HepG2 (cell line): ENCODE data around the gene BSG. TPM values are rescaled to one million over a fixed set of nuclear protein-coding genes. Genes with fewer than 3 reads are reported as not detected.

Experiments
- ATF1 ChIP-seq: IDR thresholded peaks from 2 replicates; pipeline ENCODE4 v1.6.1; 2016; ENCODE audit warnings: mild to moderate bottlenecking, control low read depth
- CBX1 ChIP-seq: IDR thresholded peaks from one replicate; pipeline ENCODE4 v1.6.1; 2016; ENCODE audit warnings: antibody characterized with exemption, low read depth
- CBX5 ChIP-seq: sonication (generic); formaldehyde crosslinking; IDR thresholded peaks from 2 replicates; pipeline ENCODE4 v1.4.0; 2020; ENCODE audit warnings: missing genetic modification reagents, borderline replicate concordance
- DMAP1 ChIP-seq: IDR thresholded peaks from 2 replicates; pipeline ENCODE4 v1.6.1; 2016
- ELF1 ChIP-seq: sonication (generic); formaldehyde crosslinking; IDR thresholded peaks from 2 replicates; pipeline ENCODE4 v1.4.0; 2020; ENCODE audit warnings: missing genetic modification reagents
- FLYWCH1 ChIP-seq: sonication (generic); formaldehyde crosslinking; IDR thresholded peaks from 2 replicates; pipeline ENCODE4 v1.8.1; 2023; ENCODE audit warnings: mild to moderate bottlenecking, missing genetic modification reagents
- ISL2 ChIP-seq: sonication (generic); formaldehyde crosslinking; IDR thresholded peaks from 2 replicates; pipeline ENCODE4 v1.5.0; 2020; ENCODE audit warnings: missing genetic modification reagents
- KAT2B ChIP-seq: fragments of 150-350 bp; IDR thresholded peaks from 2 replicates; pipeline ENCODE4 v1.6.1; 2014; ENCODE audit warnings: low read depth, low read length, borderline replicate concordance
- MAF1 ChIP-seq: sonication (generic); formaldehyde crosslinking; IDR thresholded peaks from 2 replicates; pipeline ENCODE4 v1.5.0; 2020; ENCODE audit warnings: missing genetic modification reagents, borderline replicate concordance
- NR1H2 ChIP-seq: sonication (generic); formaldehyde crosslinking; IDR thresholded peaks from 2 replicates; pipeline ENCODE4 v1.8.1; 2022; ENCODE audit warnings: low read depth, missing genetic modification reagents, borderline replicate concordance
- ZFP82 ChIP-seq: sonication (generic); formaldehyde crosslinking; IDR thresholded peaks from 2 replicates; pipeline ENCODE4 v1.5.1; 2020; ENCODE audit warnings: mild to moderate bottlenecking, missing genetic modification reagents, borderline replicate concordance
- ZNF17 ChIP-seq: sonication (generic); formaldehyde crosslinking; IDR thresholded peaks from 2 replicates; pipeline ENCODE4 v1.5.0; 2020; ENCODE audit warnings: mild to moderate bottlenecking, missing genetic modification reagents
- ZNF230 ChIP-seq: sonication (generic); formaldehyde crosslinking; IDR thresholded peaks from 2 replicates; pipeline ENCODE4 v1.4.0; 2020; ENCODE audit warnings: mild to moderate bottlenecking, missing genetic modification reagents
- ZNF256 ChIP-seq: sonication (generic); formaldehyde crosslinking; conservative IDR thresholded peaks from 2 replicates; pipeline ENCODE4 v1.4.0; 2020; ENCODE audit warnings: missing genetic modification reagents
- ZNF629 ChIP-seq: sonication (generic); formaldehyde crosslinking; conservative IDR thresholded peaks from 2 replicates; pipeline ENCODE4 v1.5.0; 2020; ENCODE audit warnings: missing genetic modification reagents
- ZNF713 ChIP-seq: sonication (generic); formaldehyde crosslinking; IDR thresholded peaks from 2 replicates; pipeline ENCODE4 v1.4.0; 2020; ENCODE audit warnings: mild to moderate bottlenecking, missing genetic modification reagents
- polyA plus RNA-seq, 8 experiments: library from polyadenylated mRNA; depleted of rRNA in 3 of 8; stranded (reverse) in 7 of 8; unstranded in 1 of 8; fragments of >200 nt; fragmentation: Illumina TruSeq in 4 of 8; extraction: Trizol in 4 of 8; gene quantifications; 2 replicates each; pipeline versions ENCODE4 v1.2.1 to v1.2.3, GENCODE V29; 2011 to 2016; ENCODE audit warnings: low read depth in 4 of 8, missing spikeins in 1 of 8, mixed read lengths in 1 of 8; ENCODE audit not compliant: insufficient read depth in 1 of 8
- total RNA-seq, 5 experiments: library from RNA; depleted of rRNA; stranded (reverse); fragments of >200 nt; fragmentation: Illumina TruSeq; extraction: Trizol; gene quantifications; 2 replicates each; pipeline ENCODE4 v1.2.3, GENCODE V29; 2016; ENCODE audit warnings: low read depth in 1 of 5
- TF ChIP-seq, protein P1 (sequence below): sonication (generic); formaldehyde crosslinking; IDR thresholded peaks from 2 replicates; pipeline ENCODE4 v1.4.0; 2020; ENCODE audit warnings: missing genetic modification reagents
- TF ChIP-seq, protein P2 (sequence below): sonication (generic); formaldehyde crosslinking; conservative IDR thresholded peaks from 2 replicates; pipeline ENCODE4 v1.8.0; 2022; ENCODE audit warnings: missing genetic modification reagents
- TF ChIP-seq, protein P3 (sequence below): sonication (generic); formaldehyde crosslinking; IDR thresholded peaks from 2 replicates; pipeline ENCODE4 v1.4.0; 2020; ENCODE audit warnings: mild to moderate bottlenecking, missing genetic modification reagents

The BSG gene
- total and polyA plus RNA-seq, 2 of the 13 experiments (the other 11 are each of a cell fraction or from before 2014, with no cell fraction given), result 309 to 754 TPM

DNA sequence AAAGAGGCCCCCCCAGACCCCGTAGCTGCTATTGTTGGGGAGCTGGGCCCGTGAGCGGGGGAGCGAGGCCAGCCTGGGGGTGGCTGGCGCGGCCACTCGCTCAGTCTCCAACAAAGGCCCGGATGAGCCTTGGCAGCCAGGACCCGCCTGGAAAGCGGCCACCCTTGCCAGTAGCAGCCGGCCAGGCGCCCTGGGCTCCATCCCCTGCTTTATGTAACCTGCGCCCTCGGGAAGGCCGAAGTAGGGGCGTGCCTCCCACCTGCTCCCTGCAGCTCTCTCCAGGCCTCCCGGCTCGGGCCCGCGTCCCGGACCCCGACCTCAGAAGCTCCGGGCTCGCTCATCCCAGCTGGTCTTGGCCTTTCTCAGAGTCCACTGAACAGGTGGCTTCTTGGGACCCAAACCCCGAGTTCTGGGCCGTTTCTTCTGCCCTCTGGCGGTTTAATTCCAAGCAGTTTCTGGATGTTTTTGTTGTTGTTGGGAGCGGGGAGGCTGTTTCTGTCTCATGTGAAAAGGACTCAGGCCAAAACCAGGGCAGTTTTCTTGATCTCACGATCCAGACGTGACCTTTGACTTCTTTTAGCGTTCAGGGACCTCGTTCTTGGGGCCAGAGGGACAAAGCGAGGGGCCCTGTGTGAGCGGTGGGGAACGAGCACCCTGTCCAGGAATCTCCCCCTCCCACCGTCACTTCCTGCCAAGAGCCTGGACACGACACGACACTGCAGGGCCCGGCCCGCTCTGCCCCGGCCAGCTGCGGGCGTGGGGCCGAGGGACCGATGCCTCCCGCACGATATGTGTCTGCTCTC lies 39.6 kb upstream of the BSG start (continued):
- TF ChIP-seq ZNF230 (CRISPR knock-in tag), result peak; percentile 69; the same call in 1 of the 2 replicates
- TF ChIP-seq ZNF713 (CRISPR knock-in tag), result no peak
- no peak for TF ChIP-seq KAT2B
- peak; percentile 53; the same call in 1 of the 2 replicates for TF ChIP-seq ELF1 (CRISPR knock-in tag)
- no peak for TF ChIP-seq FLYWCH1 (CRISPR knock-in tag)
- TF ChIP-seq, protein P1, sequence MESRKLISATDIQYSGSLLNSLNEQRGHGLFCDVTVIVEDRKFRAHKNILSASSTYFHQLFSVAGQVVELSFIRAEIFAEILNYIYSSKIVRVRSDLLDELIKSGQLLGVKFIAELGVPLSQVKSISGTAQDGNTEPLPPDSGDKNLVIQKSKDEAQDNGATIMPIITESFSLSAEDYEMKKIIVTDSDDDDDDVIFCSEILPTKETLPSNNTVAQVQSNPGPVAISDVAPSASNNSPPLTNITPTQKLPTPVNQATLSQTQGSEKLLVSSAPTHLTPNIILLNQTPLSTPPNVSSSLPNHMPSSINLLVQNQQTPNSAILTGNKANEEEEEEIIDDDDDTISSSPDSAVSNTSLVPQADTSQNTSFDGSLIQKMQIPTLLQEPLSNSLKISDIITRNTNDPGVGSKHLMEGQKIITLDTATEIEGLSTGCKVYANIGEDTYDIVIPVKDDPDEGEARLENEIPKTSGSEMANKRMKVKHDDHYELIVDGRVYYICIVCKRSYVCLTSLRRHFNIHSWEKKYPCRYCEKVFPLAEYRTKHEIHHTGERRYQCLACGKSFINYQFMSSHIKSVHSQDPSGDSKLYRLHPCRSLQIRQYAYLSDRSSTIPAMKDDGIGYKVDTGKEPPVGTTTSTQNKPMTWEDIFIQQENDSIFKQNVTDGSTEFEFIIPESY (CRISPR knock-in tag), result no peak
- TF ChIP-seq CBX1, result no peak
- no peak for TF ChIP-seq ZNF629
- TF ChIP-seq ZNF256 (CRISPR knock-in tag), result 0 out of 2 replicates have a peak, but pooled peaks have one; percentile 65
- TF ChIP-seq ISL2, result peak; percentile 7; the same call in 1 of the 2 replicates
- no peak for TF ChIP-seq ZNF17 (CRISPR knock-in tag)
- TF ChIP-seq DMAP1, result peak; percentile 20; the same call in 1 of the 2 replicates
- TF ChIP-seq CBX5 (CRISPR knock-in tag), result no peak
- TF ChIP-seq NR1H2 (CRISPR knock-in tag), result no peak
- TF ChIP-seq ZFP82, result no peak
- TF ChIP-seq, protein P2, sequence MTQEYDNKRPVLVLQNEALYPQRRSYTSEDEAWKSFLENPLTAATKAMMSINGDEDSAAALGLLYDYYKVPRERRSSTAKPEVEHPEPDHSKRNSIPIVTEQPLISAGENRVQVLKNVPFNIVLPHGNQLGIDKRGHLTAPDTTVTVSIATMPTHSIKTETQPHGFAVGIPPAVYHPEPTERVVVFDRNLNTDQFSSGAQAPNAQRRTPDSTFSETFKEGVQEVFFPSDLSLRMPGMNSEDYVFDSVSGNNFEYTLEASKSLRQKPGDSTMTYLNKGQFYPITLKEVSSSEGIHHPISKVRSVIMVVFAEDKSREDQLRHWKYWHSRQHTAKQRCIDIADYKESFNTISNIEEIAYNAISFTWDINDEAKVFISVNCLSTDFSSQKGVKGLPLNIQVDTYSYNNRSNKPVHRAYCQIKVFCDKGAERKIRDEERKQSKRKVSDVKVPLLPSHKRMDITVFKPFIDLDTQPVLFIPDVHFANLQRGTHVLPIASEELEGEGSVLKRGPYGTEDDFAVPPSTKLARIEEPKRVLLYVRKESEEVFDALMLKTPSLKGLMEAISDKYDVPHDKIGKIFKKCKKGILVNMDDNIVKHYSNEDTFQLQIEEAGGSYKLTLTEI (CRISPR knock-in tag), result no peak
- no peak for TF ChIP-seq MAF1 (CRISPR knock-in tag)
- no peak for TF ChIP-seq ATF1 (CRISPR knock-in tag)
- TF ChIP-seq, protein P3, sequence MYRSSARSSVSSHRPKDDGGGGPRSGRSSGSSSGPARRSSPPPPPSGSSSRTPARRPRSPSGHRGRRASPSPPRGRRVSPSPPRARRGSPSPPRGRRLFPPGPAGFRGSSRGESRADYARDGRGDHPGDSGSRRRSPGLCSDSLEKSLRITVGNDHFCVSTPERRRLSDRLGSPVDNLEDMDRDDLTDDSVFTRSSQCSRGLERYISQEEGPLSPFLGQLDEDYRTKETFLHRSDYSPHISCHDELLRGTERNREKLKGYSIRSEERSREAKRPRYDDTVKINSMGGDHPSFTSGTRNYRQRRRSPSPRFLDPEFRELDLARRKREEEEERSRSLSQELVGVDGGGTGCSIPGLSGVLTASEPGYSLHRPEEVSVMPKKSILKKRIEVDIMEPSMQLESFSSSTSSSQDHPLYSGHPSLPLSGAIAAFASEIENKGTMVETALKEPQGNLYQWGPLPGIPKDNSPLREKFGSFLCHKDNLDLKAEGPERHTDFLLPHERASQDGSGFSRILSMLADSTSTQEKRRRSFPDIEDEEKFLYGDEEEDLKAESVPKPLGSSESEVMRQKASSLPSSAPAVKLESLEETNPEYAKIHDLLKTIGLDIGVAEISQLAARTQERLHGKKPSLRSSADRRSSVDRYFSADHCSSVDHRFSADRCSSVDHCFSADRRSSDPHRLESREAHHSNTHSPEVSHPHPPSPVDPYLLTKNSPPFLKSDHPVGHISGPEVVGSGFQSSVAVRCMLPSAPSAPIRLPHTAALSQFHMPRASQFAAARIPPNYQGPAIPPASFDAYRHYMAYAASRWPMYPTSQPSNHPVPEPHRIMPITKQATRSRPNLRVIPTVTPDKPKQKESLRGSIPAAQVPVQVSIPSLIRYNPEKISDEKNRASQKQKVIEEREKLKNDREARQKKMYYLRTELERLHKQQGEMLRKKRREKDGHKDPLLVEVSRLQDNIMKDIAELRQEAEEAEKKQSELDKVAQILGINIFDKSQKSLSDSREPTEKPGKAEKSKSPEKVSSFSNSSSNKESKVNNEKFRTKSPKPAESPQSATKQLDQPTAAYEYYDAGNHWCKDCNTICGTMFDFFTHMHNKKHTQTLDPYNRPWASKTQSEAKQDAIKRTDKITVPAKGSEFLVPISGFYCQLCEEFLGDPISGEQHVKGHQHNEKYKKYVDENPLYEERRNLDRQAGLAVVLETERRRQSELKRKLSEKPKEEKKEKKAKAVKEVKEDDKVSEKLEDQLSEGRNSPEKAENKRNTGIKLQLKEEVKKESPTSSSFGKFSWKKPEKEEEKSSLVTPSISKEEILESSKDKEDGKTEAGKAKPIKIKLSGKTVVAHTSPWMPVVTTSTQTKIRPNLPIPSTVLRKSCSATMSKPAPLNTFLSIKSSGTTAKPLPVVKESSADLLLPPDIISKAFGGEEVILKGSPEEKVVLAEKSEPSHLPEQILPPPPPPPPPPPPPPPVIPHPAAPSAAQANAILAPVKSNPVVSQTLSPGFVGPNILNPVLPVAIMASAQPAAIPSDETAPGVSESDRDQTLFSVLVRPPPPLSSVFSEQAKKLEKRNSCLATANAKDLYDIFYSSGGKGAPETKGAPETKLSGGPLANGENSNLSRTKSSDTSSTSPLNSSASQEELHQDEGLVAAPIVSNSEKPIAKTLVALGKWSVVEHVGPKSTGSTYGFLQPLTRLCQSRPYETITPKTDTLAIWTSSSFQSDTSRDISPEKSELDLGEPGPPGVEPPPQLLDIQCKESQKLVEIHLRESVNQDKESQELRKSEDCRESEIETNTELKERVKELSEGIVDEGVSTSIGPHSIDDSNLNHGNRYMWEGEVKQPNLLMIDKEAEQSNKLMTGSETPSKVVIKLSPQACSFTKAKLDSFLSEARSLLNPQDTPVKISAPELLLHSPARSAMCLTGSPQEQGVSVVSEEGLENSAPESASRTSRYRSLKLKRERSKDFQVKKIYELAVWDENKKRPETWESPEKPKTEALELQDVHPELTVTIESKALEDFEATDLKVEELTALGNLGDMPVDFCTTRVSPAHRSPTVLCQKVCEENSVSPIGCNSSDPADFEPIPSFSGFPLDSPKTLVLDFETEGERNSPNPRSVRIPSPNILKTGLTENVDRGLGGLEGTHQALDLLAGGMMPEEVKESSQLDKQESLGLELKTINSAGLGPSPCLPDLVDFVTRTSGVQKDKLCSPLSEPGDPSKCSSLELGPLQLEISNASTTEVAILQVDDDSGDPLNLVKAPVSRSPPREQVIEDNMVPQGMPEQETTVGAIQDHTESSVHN (CRISPR knock-in tag), result no peak
